Panc1 (cell line): ENCODE data around the gene DGCR6L. TPM values are rescaled to one million over a fixed set of nuclear protein-coding genes. Genes with fewer than 3 reads are reported as not detected.
"Not testable (repeated sequence)": the region's sequence is repeated elsewhere in the genome, so short reads cannot be mapped to it uniquely, and the experiment has no call there.

ENCODE experiments used
- ATAC-seq: fragments of 200-7000 bp; cut with Tn5 transposase; 2 replicates; pipeline ENCODE4 v1.9.1; 2020; ENCODE audit warnings: mild to moderate bottlenecking, moderate library complexity
- BruUV-seq: library from RNA; stranded (reverse); fragments of 400-500 nt; replicated peaks from 2 replicates; lab custom pipeline; 2021; lab: Mats Ljungman, UMichigan
- CTCF ChIA-PET: fragments of 300-600 bp; sonication (Branson Sonifier 250); formaldehyde crosslinking; loops from one replicate; lab custom pipeline; 2022; ENCODE audit warnings: antibody characterized with exemption; lab: Charles Lee
- POLR2A ChIA-PET: fragments of 300-600 bp; sonication (Branson Sonifier 250); formaldehyde crosslinking; loops from one replicate; lab custom pipeline; 2022; ENCODE audit warnings: antibody characterized with exemption; lab: Charles Lee
- DNase-seq: peaks from one replicate; pipeline ENCODE4 v3.0.0-alpha.2; 2010; ENCODE audit warnings: low read depth, low spot score
- H3K27ac ChIP-seq: 2 replicates; pipeline ENCODE4 v1.5.1; 2011; ENCODE audit warnings: mild to moderate bottlenecking, low read length, inconsistent platforms
- H3K27me3 ChIP-seq: fragments of 200-500 bp; sonication (Bioruptor generic); 2 replicates; pipeline ENCODE4 v1.6.0; 2014; ENCODE audit warnings: low read length, inconsistent platforms; ENCODE audit not compliant: control insufficient read depth, insufficient read depth
- H3K36me3 ChIP-seq: fragments of 200-500 bp; sonication (Bioruptor generic); 2 replicates; pipeline ENCODE4 v1.5.1; 2014; ENCODE audit warnings: inconsistent platforms, mild to moderate bottlenecking, low read length, moderate library complexity; ENCODE audit not compliant: control insufficient read depth, insufficient read depth
- H3K4me1 ChIP-seq: 2 replicates; pipeline ENCODE4 v1.5.1; 2011; ENCODE audit warnings: inconsistent platforms, mild to moderate bottlenecking, low read length, moderate library complexity; ENCODE audit not compliant: control insufficient read depth, insufficient read depth
- H3K4me3 ChIP-seq, 2 experiments: 2 replicates each; pipeline ENCODE4 v1.5.1; 2011 to 2012; ENCODE audit warnings: low read depth in 2 of 2, low read length in 2 of 2, mild to moderate bottlenecking in 2 of 2, inconsistent platforms in 1 of 2, moderate library complexity in 1 of 2
- H3K9me3 ChIP-seq: fragments of 200-500 bp; sonication (Bioruptor generic); 2 replicates; pipeline ENCODE4 v1.5.1; 2014; ENCODE audit warnings: low read depth, mild to moderate bottlenecking, inconsistent platforms, low read length, moderate library complexity; ENCODE audit not compliant: control insufficient read depth, insufficient read depth
- CTCF ChIP-seq: fragments of 450-650 bp; IDR thresholded peaks from 2 replicates; pipeline ENCODE4 v1.5.1; 2017; ENCODE audit warnings: mild to moderate bottlenecking
- POLR2AphosphoS5 ChIP-seq: IDR thresholded peaks from 2 replicates; pipeline ENCODE4 v1.6.1; 2012; ENCODE audit warnings: mild to moderate bottlenecking, low read depth, low read length, moderate library complexity
- REST ChIP-seq, 2 experiments: IDR thresholded peaks; 2 replicates each; pipeline ENCODE4 v1.6.1; 2011 to 2012; ENCODE audit warnings: low read depth in 2 of 2, control low read depth in 1 of 2, low read length in 1 of 2, mild to moderate bottlenecking in 1 of 2, moderate library complexity in 1 of 2; ENCODE audit not compliant: insufficient read depth in 1 of 2
- SIN3A ChIP-seq: IDR thresholded peaks from 2 replicates; pipeline ENCODE4 v1.6.1; 2012; ENCODE audit warnings: low read depth, mild to moderate bottlenecking, low read length, moderate library complexity, borderline replicate concordance; ENCODE audit not compliant: insufficient read depth
- TCF7L2 ChIP-seq: IDR thresholded peaks from 2 replicates; pipeline ENCODE4 v1.6.1; 2011; ENCODE audit warnings: mild to moderate bottlenecking, low read depth, low read length, inconsistent platforms
- in situ Hi-C: cut with HindIII; loops from 2 replicates; pipeline ENCODE4 v1.10.0; 2016; ENCODE audit warnings: low sequenced_read_pairs, low pct_unique_long_range_greater_than_20kb
- intact Hi-C: fragments of 100-400 bp; cut with micrococcal nuclease; formaldehyde crosslinking; loops from one replicate; pipeline ENCODE4 v1.10.0; 2022; ENCODE audit not compliant: unreplicated experiment
- total RNA-seq: library from RNA; stranded (reverse); gene quantifications from one replicate; pipeline ENCODE4 v1.2.1, GENCODE V29; 2021; ENCODE audit not compliant: unreplicated experiment

DGCR6L gene
- total RNA-seq, 1 experiment from 2014 or later: 43.5 TPM

- H3K9me3 ChIP-seq, H3K36me3 ChIP-seq, POLR2A ChIA-PET, H3K27me3 ChIP-seq, in situ Hi-C loops, BruUV-seq, DNase-seq, H3K27ac ChIP-seq, ATAC-seq, CTCF ChIA-PET, intact Hi-C loops, H3K4me1 ChIP-seq: not testable (repeated sequence)
- H3K4me3 ChIP-seq: peak overlapping the region; percentile 40 to 42
Observed at GRCh38 chr22:20266667-20267440, 53.0 kb downstream of the DGCR6L start.

GRCh38 chr22:20265772-20266666, 53.8 kb downstream of the DGCR6L start:
- H3K9me3 ChIP-seq, H3K4me3 ChIP-seq, H3K27me3 ChIP-seq, ATAC-seq, H3K36me3 ChIP-seq, H3K27ac ChIP-seq, CTCF ChIA-PET, H3K4me1 ChIP-seq, BruUV-seq, POLR2A ChIA-PET, intact Hi-C loops, DNase-seq, in situ Hi-C loops: not testable (repeated sequence)

GRCh38 chr22:20264614-20265452, 55.0 kb downstream of the DGCR6L start:
- no peak overlapping the region for H3K27ac ChIP-seq
- ChIA-PET CTCF (no interaction called here), POLR2A (no interaction called here)
- H3K27me3 ChIP-seq: no peaks in the 10 kb centered on the region
- H3K4me3 ChIP-seq: no peak overlapping the region
- H3K4me1 ChIP-seq: no peaks in the 10 kb centered on the region; the same call in 1 of the 2 replicates
- no peak for DNase-seq
- in situ Hi-C loops (no loop called here), intact Hi-C loops (no loop called here)
- H3K9me3 ChIP-seq: no peaks in the 10 kb centered on the region
- TF ChIP-seq SIN3A (no peak), REST (IDR thresholded peaks at IDR 0.05; ENCODE audit: insufficient read depth in 1 of 2, low read depth in 2 of 2, low read length in 1 of 2) (no peak), TCF7L2 (no peak), POLR2AphosphoS5 (no peak), CTCF (no peak)
- no peaks in the 10 kb centered on the region for H3K36me3 ChIP-seq
- no TSS peak for BruUV-seq
- ATAC-seq: no peak
